GM21360 (cell line): ENCODE data around the gene PLPPR1.

Experiments used
- ATAC-seq: cut with Tn5 transposase; IDR thresholded peaks from one replicate; pipeline ENCODE4 v1.9.1; 2021; ENCODE audit warnings: mild to moderate bottlenecking, moderate library complexity; ENCODE audit not compliant: unreplicated experiment

Gene PLPPR1

GRCh38 chr9:101333926-101334702, 305.6 kb downstream of the PLPPR1 start:
- ATAC-seq, result no peak

DNA sequence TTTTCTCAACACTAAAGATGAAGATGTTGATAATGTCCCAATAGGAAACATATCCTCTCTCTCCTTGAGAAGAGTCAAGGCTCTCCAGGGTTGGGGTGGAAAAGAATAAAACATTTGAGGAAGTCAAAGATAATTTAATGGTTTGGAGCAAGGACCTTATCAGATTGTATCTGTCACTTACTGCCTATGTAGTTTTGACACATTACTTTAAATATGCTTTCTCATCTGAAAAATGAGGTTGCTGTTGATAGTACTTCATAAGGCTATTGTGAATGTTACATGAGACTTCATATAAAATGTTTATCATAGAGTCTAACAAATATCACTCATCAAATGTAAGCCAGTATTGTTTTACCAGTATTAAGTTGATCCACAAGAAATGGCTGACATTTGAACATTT, 307.6 kb downstream of the PLPPR1 start:
- ATAC-seq, result no peak

DNA sequence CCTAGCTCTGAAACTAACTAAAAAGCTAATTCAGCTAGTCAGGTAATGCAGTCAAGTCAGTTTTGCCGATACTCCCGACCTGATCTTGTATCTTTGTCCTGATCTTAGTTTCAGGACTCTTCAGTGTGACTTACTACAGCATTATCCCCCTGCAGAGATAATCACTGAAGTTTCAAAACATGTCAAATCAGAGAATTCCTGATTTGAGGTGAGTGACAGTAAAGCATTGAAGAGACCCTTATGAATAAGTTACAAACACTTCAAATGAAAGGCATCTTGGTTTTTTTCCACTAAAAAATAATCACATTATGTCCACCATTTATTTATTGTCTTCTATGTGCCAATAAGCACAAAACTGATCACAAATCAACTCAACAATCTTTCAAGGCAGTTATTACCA, 308.7 kb downstream of the PLPPR1 start:
- no peak for ATAC-seq

GRCh38 chr9:101341958-101342357, 313.4 kb downstream of the PLPPR1 start:
- no peak for ATAC-seq

- ATAC-seq, result no peak
Measured at GRCh38 chr9:101342595-101342994, 314.1 kb downstream of the PLPPR1 start.

GRCh38 chr9:101350285-101350684, 321.8 kb downstream of the PLPPR1 start:
- ATAC-seq, result no peak

DNA sequence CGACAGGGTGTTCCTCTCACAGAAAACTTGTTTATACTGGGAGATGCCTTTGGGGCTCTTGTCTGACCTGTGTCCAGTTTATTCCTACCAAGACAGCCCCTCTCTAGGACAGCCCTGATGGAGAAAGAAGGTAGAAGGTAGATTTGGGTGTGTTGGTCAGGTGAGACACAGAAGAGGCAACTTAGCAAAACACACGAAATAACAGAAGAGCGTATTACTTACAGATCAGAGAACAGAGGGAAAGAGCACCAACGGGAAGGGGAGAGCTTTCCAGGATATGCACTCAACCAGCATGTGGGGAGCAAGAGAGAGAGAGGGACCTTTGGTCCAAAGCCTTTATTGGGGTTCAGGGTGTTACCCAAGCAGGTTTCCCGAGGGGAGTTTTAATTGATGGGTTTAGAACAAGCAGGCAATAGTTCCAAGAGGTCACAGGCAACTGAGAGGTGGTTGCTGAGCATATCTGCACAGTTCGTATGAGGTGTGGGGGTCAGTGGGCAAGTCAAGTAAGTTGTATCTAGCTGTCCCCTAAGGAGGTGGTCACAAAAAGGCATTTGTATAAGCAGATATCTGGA, 324.5 kb downstream of the PLPPR1 start:
- ATAC-seq, result no peak

- no peak for ATAC-seq
Measured at GRCh38 chr9:101353683-101354082, 325.2 kb downstream of the PLPPR1 start.

GRCh38 chr9:101354143-101354764, 325.7 kb downstream of the PLPPR1 start:
- ATAC-seq, result no peak

- no peak for ATAC-seq
Measured at GRCh38 chr9:101354765-101355708, 326.5 kb downstream of the PLPPR1 start.

GRCh38 chr9:101356619-101357018, 328.1 kb downstream of the PLPPR1 start:
- no peak for ATAC-seq

- no peak for ATAC-seq
Measured at GRCh38 chr9:101359679-101360078, 331.2 kb downstream of the PLPPR1 start.

DNA sequence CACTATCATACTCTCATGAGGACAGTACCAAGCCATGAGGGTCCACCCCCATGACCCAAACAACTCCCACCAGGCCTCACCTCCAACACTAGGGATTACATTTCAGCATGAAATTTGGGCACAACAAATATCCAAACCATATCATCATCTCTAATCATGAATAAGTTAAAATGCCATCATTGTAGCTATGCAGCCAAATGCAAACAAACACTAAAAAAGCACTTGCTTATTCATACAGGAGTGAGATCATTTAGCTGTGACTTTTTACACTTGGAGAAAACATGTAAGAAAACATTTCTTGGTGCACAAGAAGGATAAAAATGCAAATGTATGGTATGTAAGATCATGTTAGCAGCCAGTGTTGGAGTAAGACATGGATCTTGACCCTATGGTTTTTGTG, 332.1 kb downstream of the PLPPR1 start:
- ATAC-seq, result no peak

DNA sequence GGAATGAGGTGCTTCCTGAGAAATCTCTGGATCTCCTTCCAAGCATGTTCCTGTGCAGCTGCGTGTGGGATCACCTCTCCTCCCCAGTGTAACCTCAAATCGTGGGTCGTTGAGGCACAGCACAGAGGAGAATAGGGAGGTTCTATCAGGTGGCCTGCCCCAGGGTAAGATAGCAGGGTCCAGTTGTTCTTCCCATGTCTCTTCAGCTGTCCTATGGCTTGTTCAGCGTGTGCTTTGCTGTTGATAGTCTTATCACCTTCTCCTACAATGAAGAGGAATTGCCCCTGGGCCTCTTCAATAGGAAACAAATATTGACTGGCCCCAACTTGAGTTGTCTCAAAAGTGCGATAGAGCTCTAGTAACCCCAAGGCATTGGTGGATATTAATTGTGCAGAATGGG, 333.9 kb downstream of the PLPPR1 start:
- no peak for ATAC-seq

DNA sequence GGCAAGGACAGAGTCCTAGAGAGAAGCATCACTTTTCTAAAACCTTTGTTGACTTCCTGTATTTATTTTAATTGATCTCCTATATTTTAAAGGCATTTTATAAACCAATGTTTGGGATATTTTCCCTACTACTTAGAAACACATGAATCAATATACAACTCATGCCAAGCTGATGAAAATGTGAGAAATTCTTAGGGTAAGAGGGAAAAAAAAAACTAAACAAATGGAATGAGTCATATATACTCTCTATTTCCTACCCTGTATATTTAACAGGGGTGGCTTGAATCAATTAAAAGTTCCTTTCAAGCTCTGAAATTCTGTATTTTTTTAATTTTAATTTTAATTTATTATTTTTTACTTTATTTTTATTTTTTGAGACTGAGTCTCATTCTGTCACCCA, 336.7 kb downstream of the PLPPR1 start:
- no peak for ATAC-seq

GRCh38 chr9:101366038-101366756, 337.7 kb downstream of the PLPPR1 start:
- ATAC-seq, result no peak

- no peak for ATAC-seq
Measured at GRCh38 chr9:101367323-101367722, 338.8 kb downstream of the PLPPR1 start.

- ATAC-seq, result no peak
Measured at GRCh38 chr9:101369286-101369685, 340.8 kb downstream of the PLPPR1 start.

DNA sequence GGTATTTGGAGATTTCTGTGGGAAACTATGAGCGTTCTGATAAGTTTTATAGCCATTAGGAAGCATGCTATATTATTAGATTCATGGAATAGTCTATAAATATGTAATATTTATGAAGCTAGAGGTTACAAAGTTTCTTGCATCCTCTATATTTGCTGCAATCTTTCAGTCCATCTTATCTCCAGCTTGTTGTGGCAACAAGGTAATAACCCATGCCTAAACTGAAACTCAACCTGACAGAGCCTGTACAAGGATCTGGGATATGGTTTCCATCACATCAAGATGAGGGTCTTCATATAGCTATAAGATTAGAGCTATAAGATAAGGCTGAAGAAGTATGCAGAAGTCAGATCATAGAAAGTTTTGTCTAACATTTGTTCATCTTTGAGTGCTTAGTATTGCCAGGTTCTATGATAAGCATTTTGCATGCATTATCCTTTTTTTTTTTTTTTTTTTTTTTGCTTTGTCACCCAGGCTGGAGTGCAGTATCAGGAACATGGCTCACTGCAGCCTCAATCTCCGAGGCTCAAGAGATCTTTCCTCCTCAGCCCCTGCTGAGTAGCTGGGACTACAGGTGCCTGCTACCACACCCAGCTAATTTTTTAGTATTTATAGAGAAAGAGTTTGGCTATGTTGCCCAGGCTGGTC, 341.5 kb downstream of the PLPPR1 start:
- no peak for ATAC-seq

- no peak for ATAC-seq
Measured at GRCh38 chr9:101371813-101372212, 343.3 kb downstream of the PLPPR1 start.
